NCI-H128 (cell line): Measurements from ENCODE around the gene RAP1GAP2.

ENCODE experiments used
- DNase-seq: peaks from one replicate; lab custom pipeline; 2025; ENCODE audit not compliant: unreplicated experiment; lab: John Stamatoyannopoulos, UW

The RAP1GAP2 gene

GRCh38 chr17:2940352-2940751, 144.1 kb downstream of the RAP1GAP2 start:
- DNase-seq, result no peak

- DNase-seq, result no peak
Measured at GRCh38 chr17:2943981-2944380, 147.7 kb downstream of the RAP1GAP2 start.

GRCh38 chr17:2945299-2945698, 149.1 kb downstream of the RAP1GAP2 start:
- no peak for DNase-seq

- DNase-seq, result no peak
Measured at GRCh38 chr17:2946144-2946543, 149.9 kb downstream of the RAP1GAP2 start.

- no peak for DNase-seq
Measured at GRCh38 chr17:2947588-2947950, 151.3 kb downstream of the RAP1GAP2 start.

- DNase-seq, result no peak
Measured at GRCh38 chr17:2947996-2948550, 151.8 kb downstream of the RAP1GAP2 start.

- no peak for DNase-seq
Measured at GRCh38 chr17:2948721-2949468, 152.7 kb downstream of the RAP1GAP2 start.

GRCh38 chr17:2949469-2950044, 153.3 kb downstream of the RAP1GAP2 start:
- DNase-seq, result no peak

- no peak for DNase-seq
Measured at GRCh38 chr17:2950846-2951245, 154.6 kb downstream of the RAP1GAP2 start.

- no peak for DNase-seq
Measured at GRCh38 chr17:2952174-2952845, 156.1 kb downstream of the RAP1GAP2 start.

GRCh38 chr17:2954898-2955445, 158.7 kb downstream of the RAP1GAP2 start:
- no peak for DNase-seq

- no peak for DNase-seq
Measured at GRCh38 chr17:2955931-2956582, 159.8 kb downstream of the RAP1GAP2 start.

- no peak for DNase-seq
Measured at GRCh38 chr17:2957631-2958286, 161.5 kb downstream of the RAP1GAP2 start.

- no peak for DNase-seq
Measured at GRCh38 chr17:2958706-2959222, 162.5 kb downstream of the RAP1GAP2 start.

- no peak for DNase-seq
Measured at GRCh38 chr17:2959371-2960130, 163.3 kb downstream of the RAP1GAP2 start.

GRCh38 chr17:2961446-2961845, 165.2 kb downstream of the RAP1GAP2 start:
- no peak for DNase-seq

GRCh38 chr17:2962236-2962635, 166.0 kb downstream of the RAP1GAP2 start:
- no peak for DNase-seq

- no peak for DNase-seq
Measured at GRCh38 chr17:2962729-2963128, 166.5 kb downstream of the RAP1GAP2 start.

GRCh38 chr17:2963332-2964027, 167.2 kb downstream of the RAP1GAP2 start:
- no peak for DNase-seq
